ENCODE data around the gene GOLGA1. TPM values are rescaled to one million over a fixed set of nuclear protein-coding genes. Genes with fewer than 3 reads are reported as not detected.

The GOLGA1 gene
- total and polyA plus RNA-seq, 9 of the 15 experiments (the other 6 are each of a cell fraction or from before 2014, with no cell fraction given): 2.9 to 15.9 (median 8.5) TPM

- TF ChIP-seq TCF3 (CRISPR knock-in tag; IDR thresholded peaks at IDR 0.05) (peak; percentile 10), ZBTB17 (CRISPR knock-in tag; IDR thresholded peaks at IDR 0.05) (peak; percentile 62; the same call in 1 of the 2 replicates), NFIC (IDR thresholded peaks at IDR 0.05) (0 out of 2 replicates have a peak, but pooled peaks have one; percentile 24), NKRF (IDR thresholded peaks at IDR 0.05; ENCODE audit: borderline replicate concordance) (peak; percentile 51; the same call in 1 of the 2 replicates), ZNF263 (CRISPR knock-in tag; IDR thresholded peaks at IDR 0.05; ENCODE audit: borderline replicate concordance) (0 out of 2 replicates have a peak, but pooled peaks have one; percentile 36)
Measured at GRCh38 chr9:124852829-124853531, 87.9 kb downstream of the GOLGA1 start, which contains the start of gene WDR38 (continued).

- no peak overlapping the region for H3K4me3 ChIP-seq
- H4K20me1 ChIP-seq (replicated peaks; ENCODE audit: control insufficient read depth, insufficient read depth, low read length): peaks cover 13% of the 10 kb centered on the region; the same call in 1 of the 2 replicates
- H3K9ac ChIP-seq (ENCODE audit: insufficient read depth in 1 of 2, low read depth in 2 of 2, low read length in 2 of 2): peak overlapping the region; percentile 35 to 93; a peak in 3 of 4 replicates
- no peaks in the 10 kb centered on the region for H3K9me1 ChIP-seq (ENCODE audit: control insufficient read depth, insufficient read depth, low read length)
- H3K27me3 ChIP-seq (ENCODE audit: control insufficient read depth in 2 of 2, insufficient read depth in 2 of 2, low read length in 2 of 2): no peaks in the 10 kb centered on the region
- peak overlapping the region; percentile 79 for H3K4me2 ChIP-seq (ENCODE audit: insufficient read depth, low read length)
- in situ Hi-C loops (cut with MboI) (loop anchor here (5.0 kb wide), 2 partner anchors 80 to 520 kb away; partner anchors contain the start of gene NR6A1), intact Hi-C loops (cut with micrococcal nuclease) (loop anchor here (1.0 to 5.0 kb wide), 3 partner anchors 57 to 520 kb away; no protein-coding TSS in a partner anchor)
- H3K79me2 ChIP-seq (ENCODE audit: control insufficient read depth, insufficient read depth, low read length): no peaks in the 10 kb centered on the region
- BruUV-seq (replicated peaks): no TSS peak
- H3K27ac ChIP-seq (ENCODE audit: extremely low read depth, low read depth, low read length): no peak overlapping the region
- CTCF ChIA-PET (ENCODE audit: low intra/inter-chr PET ratio): interaction anchor here (0.5 to 6.3 kb wide), 8 partner anchors 12 to 291 kb away, joined by 3 to 209 read pairs (median 6); partner anchors contain the start of genes NR6A1 and SCAI
- FAIRE-seq: no peak
- POLR2A ChIA-PET: interaction anchor here (0.5 to 5.1 kb wide), 9 partner anchors 7 to 354 kb away, joined by 3 to 64 read pairs (median 5); partner anchors contain the start of genes ARPC5L, NR6A1 and RPL35
- peaks cover 0 to 40% of the 10 kb centered on the region in 2 experiments; a peak in 3 of 5 replicates for H3K4me1 ChIP-seq (replicated peaks in 1 of 2; ENCODE audit: control insufficient read depth in 2 of 2, insufficient read depth in 2 of 2, low read length in 2 of 2)
- peaks cover 12% of the 10 kb centered on the region; the same call in 1 of the 3 replicates for H3K36me3 ChIP-seq (ENCODE audit: control insufficient read depth, insufficient read depth, low read length)
- no peak for DNase-seq (ENCODE audit: extremely low read depth in 1 of 4, low spot score in 3 of 4)
- peak overlapping the region; percentile 96 for H2AFZ ChIP-seq (ENCODE audit: low read depth, low read length)
- no peak for ATAC-seq
- no peaks in the 10 kb centered on the region for H3K9me3 ChIP-seq (replicated peaks; ENCODE audit: control insufficient read depth, insufficient read depth, low read depth, low read length)
- 50% methylated on average over 12 of the region's 13 CpGs for WGBS (ENCODE audit: insufficient coverage, low coverage, missing lambda C conversion rate)
- TF ChIP-seq MYNN (IDR thresholded peaks at IDR 0.05) (no peak), MYNN (CRISPR knock-in tag; IDR thresholded peaks at IDR 0.05) (0 out of 2 replicates have a peak, but pooled peaks have one; percentile 35), KAT7 (CRISPR knock-in tag; IDR thresholded peaks at IDR 0.05; ENCODE audit: borderline replicate concordance) (no peak)
Measured at GRCh38 chr9:124852121-124852828, 88.6 kb downstream of the GOLGA1 start.
